Measurements from ENCODE around the gene MIDN.

Gene MIDN

GRCh38 chr19:1293782-1294604, 45.6 kb downstream of the MIDN start:
- DNase-seq (ENCODE audit: low read depth) = no peak
- TF ChIP-seq CTCF (IDR thresholded peaks at IDR 0.05; ENCODE audit: insufficient read depth, low read depth, low read length, missing control alignments) = no peak

GRCh38 chr19:1294688-1295087, 46.3 kb downstream of the MIDN start:
- TF ChIP-seq CTCF (IDR thresholded peaks at IDR 0.05; ENCODE audit: insufficient read depth, low read depth, low read length, missing control alignments) = no peak
- no peak overlapping the region for H3K4me3 ChIP-seq (ENCODE audit: low read length)
- no peak for DNase-seq (ENCODE audit: low read depth)

More at GRCh38 chr19:1293782-1294604, 45.6 kb downstream of the MIDN start:
- H3K4me3 ChIP-seq (ENCODE audit: low read length) = no peak overlapping the region

GRCh38 chr19:1295169-1296012, 47.0 kb downstream of the MIDN start:
- H3K4me3 ChIP-seq (ENCODE audit: low read length) = no peak overlapping the region
- TF ChIP-seq CTCF (IDR thresholded peaks at IDR 0.05; ENCODE audit: insufficient read depth, low read depth, low read length, missing control alignments) = no peak

GRCh38 chr19:1296078-1296477, 47.7 kb downstream of the MIDN start:
- no peak overlapping the region for H3K4me3 ChIP-seq (ENCODE audit: low read length)
- TF ChIP-seq CTCF (IDR thresholded peaks at IDR 0.05; ENCODE audit: insufficient read depth, low read depth, low read length, missing control alignments) = no peak
- DNase-seq (ENCODE audit: low read depth) = no peak

More at GRCh38 chr19:1295169-1296012, 47.0 kb downstream of the MIDN start:
- no peak for DNase-seq (ENCODE audit: low read depth)

- DNase-seq (ENCODE audit: low read depth) = no peak
- H3K4me3 ChIP-seq (ENCODE audit: low read length) = no peak overlapping the region
- TF ChIP-seq CTCF (IDR thresholded peaks at IDR 0.05; ENCODE audit: insufficient read depth, low read depth, low read length, missing control alignments) = no peak
Measured at GRCh38 chr19:1296575-1297271, 48.3 kb downstream of the MIDN start.

- no peak for DNase-seq (ENCODE audit: low read depth)
- no peak for TF ChIP-seq CTCF (IDR thresholded peaks at IDR 0.05; ENCODE audit: insufficient read depth, low read depth, low read length, missing control alignments)
- no peak overlapping the region for H3K4me3 ChIP-seq (ENCODE audit: low read length)
Measured at GRCh38 chr19:1298235-1298634, 49.9 kb downstream of the MIDN start.
